Measurements from ENCODE around the gene KLHL14.
"Not testable (repeated sequence)": the region's sequence is repeated elsewhere in the genome, so short reads cannot be mapped to it uniquely, and the experiment has no call there.

The KLHL14 gene

GRCh38 chr18:32798209-32798960 lies 25.6 kb upstream of the KLHL14 start:
- FAIRE-seq (no peak), DNase-seq (ENCODE audit: insufficient read length) (no peak)
- TF ChIP-seq TAF1 (IDR thresholded peaks at IDR 0.05; ENCODE audit: borderline replicate concordance, low read depth, low read length) (no peak), POLR2AphosphoS5 (IDR thresholded peaks at IDR 0.05; ENCODE audit: low read depth, low read length) (no peak), POLR2A (IDR thresholded peaks at IDR 0.05; ENCODE audit: low read depth, low read length) (no peak)

GRCh38 chr18:32794667-32795066 lies 21.8 kb upstream of the KLHL14 start:
- FAIRE-seq; DNase-seq (ENCODE audit: insufficient read length): not testable (repeated sequence)

- TF ChIP-seq POLR2A (IDR thresholded peaks at IDR 0.05; ENCODE audit: low read depth, low read length) (no peak), POLR2AphosphoS5 (IDR thresholded peaks at IDR 0.05; ENCODE audit: low read depth, low read length) (no peak), TAF1 (IDR thresholded peaks at IDR 0.05; ENCODE audit: borderline replicate concordance, low read depth, low read length) (no peak)
- DNase-seq (ENCODE audit: insufficient read length) = no peak
- FAIRE-seq = no peak
These were observed 6.2 kb upstream of the KLHL14 start for GRCh38 chr18:32779010-32779409.

GRCh38 chr18:32777049-32777448 lies 4.2 kb upstream of the KLHL14 start:
- no peak for TF ChIP-seq TAF1 (IDR thresholded peaks at IDR 0.05; ENCODE audit: borderline replicate concordance, low read depth, low read length)
- TF ChIP-seq POLR2A (IDR thresholded peaks at IDR 0.05; ENCODE audit: low read depth, low read length) = no peak
- TF ChIP-seq POLR2AphosphoS5 (IDR thresholded peaks at IDR 0.05; ENCODE audit: low read depth, low read length) = no peak
- FAIRE-seq = no peak
- DNase-seq (ENCODE audit: insufficient read length) = no peak

GRCh38 chr18:32776561-32776960 lies 3.7 kb upstream of the KLHL14 start:
- no peak for FAIRE-seq
- TF ChIP-seq TAF1 (IDR thresholded peaks at IDR 0.05; ENCODE audit: borderline replicate concordance, low read depth, low read length) (no peak), POLR2A (IDR thresholded peaks at IDR 0.05; ENCODE audit: low read depth, low read length) (no peak), POLR2AphosphoS5 (IDR thresholded peaks at IDR 0.05; ENCODE audit: low read depth, low read length) (no peak)
- no peak for DNase-seq (ENCODE audit: insufficient read length)

DNA sequence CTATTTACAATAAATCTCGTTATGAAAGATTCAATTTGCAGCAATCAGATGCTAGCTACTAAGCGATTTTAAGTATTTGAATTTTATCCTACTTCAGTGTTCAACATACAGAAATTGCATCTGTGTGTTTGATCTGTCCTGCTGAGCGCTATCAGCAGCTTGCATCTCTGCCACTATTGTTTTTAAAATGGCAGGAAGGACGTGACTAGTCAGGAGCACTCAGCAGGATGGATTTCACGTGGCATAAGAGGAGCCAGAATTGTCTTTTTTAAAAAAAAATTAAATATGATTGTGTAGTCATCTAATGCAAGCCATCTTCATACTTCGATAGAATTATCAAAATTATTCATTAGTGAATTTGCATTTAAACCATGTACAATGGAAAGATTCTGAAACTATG lies 2.8 kb upstream of the KLHL14 start:
- no peak for TF ChIP-seq POLR2A (IDR thresholded peaks at IDR 0.05; ENCODE audit: low read depth, low read length)
- TF ChIP-seq POLR2AphosphoS5 (IDR thresholded peaks at IDR 0.05; ENCODE audit: low read depth, low read length) = no peak
- no peak for TF ChIP-seq TAF1 (IDR thresholded peaks at IDR 0.05; ENCODE audit: borderline replicate concordance, low read depth, low read length)
- DNase-seq (ENCODE audit: insufficient read length) = no peak
- FAIRE-seq = no peak

- no peak for TF ChIP-seq POLR2A (IDR thresholded peaks at IDR 0.05; ENCODE audit: low read depth, low read length)
- no peak for TF ChIP-seq TAF1 (IDR thresholded peaks at IDR 0.05; ENCODE audit: borderline replicate concordance, low read depth, low read length)
- TF ChIP-seq POLR2AphosphoS5 (IDR thresholded peaks at IDR 0.05; ENCODE audit: low read depth, low read length) = no peak
- no peak for DNase-seq (ENCODE audit: insufficient read length)
- FAIRE-seq = no peak
These were observed 524 bp upstream of the KLHL14 start for GRCh38 chr18:32773382-32773712.

DNA sequence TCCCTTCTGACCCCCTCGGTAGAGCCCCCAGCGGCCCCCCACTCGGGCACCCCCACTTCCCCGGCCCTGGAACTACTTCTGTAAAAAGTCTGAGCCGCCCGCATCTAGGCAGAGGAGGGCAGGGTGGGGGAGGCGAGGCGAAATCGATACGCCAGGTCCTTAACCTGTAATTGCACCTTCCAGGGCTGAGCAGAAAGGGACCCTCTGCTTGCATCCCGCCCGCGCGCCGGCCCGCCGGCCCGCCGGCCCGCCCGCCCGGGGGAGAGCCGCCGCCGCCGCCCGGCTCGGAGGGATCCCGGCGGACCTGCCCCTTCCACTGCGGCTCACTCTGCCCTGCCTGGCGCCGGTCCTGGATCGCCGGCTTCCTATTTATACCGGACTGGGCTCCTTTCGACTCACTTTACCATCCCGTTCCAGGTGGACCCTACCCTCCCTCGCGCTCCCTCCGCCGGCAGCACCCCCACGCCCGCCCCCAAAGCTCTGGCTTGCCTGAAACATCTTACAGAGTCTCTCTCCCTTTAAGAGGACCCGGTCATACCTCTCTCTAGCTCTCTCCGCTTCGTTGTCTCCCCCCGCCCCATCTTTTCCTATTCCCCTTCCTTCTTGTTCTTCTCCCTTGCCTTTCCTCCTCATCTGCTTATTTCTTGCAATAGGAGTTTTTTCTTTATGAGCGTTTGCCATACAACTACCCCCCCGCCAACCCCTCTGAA lies 797 bp downstream of the KLHL14 start:
- no peak for DNase-seq (ENCODE audit: insufficient read length)
- TF ChIP-seq TAF1 (IDR thresholded peaks at IDR 0.05; ENCODE audit: borderline replicate concordance, low read depth, low read length) = no peak
- TF ChIP-seq POLR2AphosphoS5 (IDR thresholded peaks at IDR 0.05; ENCODE audit: low read depth, low read length) = no peak
- TF ChIP-seq POLR2A (IDR thresholded peaks at IDR 0.05; ENCODE audit: low read depth, low read length) = no peak
- FAIRE-seq = no peak

- FAIRE-seq (peak; percentile 50), DNase-seq (ENCODE audit: insufficient read length) (peak; percentile 30)
- no peak for TF ChIP-seq TAF1 (IDR thresholded peaks at IDR 0.05; ENCODE audit: borderline replicate concordance, low read depth, low read length)
- TF ChIP-seq POLR2AphosphoS5 (IDR thresholded peaks at IDR 0.05; ENCODE audit: low read depth, low read length) = no peak
- no peak for TF ChIP-seq POLR2A (IDR thresholded peaks at IDR 0.05; ENCODE audit: low read depth, low read length)
These were observed 1.6 kb downstream of the KLHL14 start for GRCh38 chr18:32771169-32771751.

GRCh38 chr18:32770666-32771168 lies 2.1 kb downstream of the KLHL14 start:
- no peak for TF ChIP-seq TAF1 (IDR thresholded peaks at IDR 0.05; ENCODE audit: borderline replicate concordance, low read depth, low read length)
- no peak for TF ChIP-seq POLR2AphosphoS5 (IDR thresholded peaks at IDR 0.05; ENCODE audit: low read depth, low read length)
- no peak for TF ChIP-seq POLR2A (IDR thresholded peaks at IDR 0.05; ENCODE audit: low read depth, low read length)
- DNase-seq (ENCODE audit: insufficient read length) = no peak
- no peak for FAIRE-seq

- peak; percentile 25 for DNase-seq (ENCODE audit: insufficient read length)
- no peak for FAIRE-seq
- TF ChIP-seq POLR2A (IDR thresholded peaks at IDR 0.05; ENCODE audit: low read depth, low read length) (no peak), POLR2AphosphoS5 (IDR thresholded peaks at IDR 0.05; ENCODE audit: low read depth, low read length) (no peak)
These were observed 2.7 kb downstream of the KLHL14 start for GRCh38 chr18:32770054-32770665.

Measured in GM12892 (cell line).